GM23338 (cell line): ENCODE measurements around the gene PRAC2. TPM values are rescaled to one million over a fixed set of nuclear protein-coding genes. Genes with fewer than 3 reads are reported as not detected.

Experiments
- ATAC-seq: fragments of 200-7000 bp; cut with Tn5 transposase; 3 replicates; pipeline ENCODE4 v1.9.1; 2020
- DNase-seq: peaks from one replicate; pipeline ENCODE4 v3.0.0-alpha.2; 2015; ENCODE audit warnings: low spot score
- H2AFZ ChIP-seq: fragments of 200-600 bp; sonication (generic); 2 replicates; pipeline ENCODE4 v1.8.0; 2016; ENCODE audit warnings: antibody characterized with exemption, mild to moderate bottlenecking, moderate library complexity
- H3F3A ChIP-seq: fragments of 200-600 bp; sonication (generic); replicated peaks from 2 replicates; pipeline ENCODE4 v1.8.0; 2017; ENCODE audit warnings: antibody characterized with exemption, mixed run types, low read depth
- H3K27ac ChIP-seq: fragments of 200-600 bp; sonication (generic); 2 replicates; pipeline ENCODE4 v1.6.1; 2016; ENCODE audit warnings: low read depth
- H3K27me3 ChIP-seq: fragments of 200-600 bp; sonication (generic); 2 replicates; pipeline ENCODE4 v1.8.0; 2016; ENCODE audit warnings: mild to moderate bottlenecking, mixed run types, moderate library complexity; ENCODE audit not compliant: insufficient read depth
- H3K36me3 ChIP-seq: fragments of 200-600 bp; sonication (generic); 2 replicates; pipeline ENCODE4 v1.8.0; 2016; ENCODE audit warnings: mild to moderate bottlenecking; ENCODE audit not compliant: insufficient read depth
- H3K4me1 ChIP-seq: fragments of 200-600 bp; sonication (generic); 2 replicates; pipeline ENCODE4 v1.8.0; 2016; ENCODE audit warnings: mild to moderate bottlenecking, moderate library complexity; ENCODE audit not compliant: insufficient read depth
- H3K4me2 ChIP-seq: fragments of 200-600 bp; sonication (generic); 2 replicates; pipeline ENCODE4 v1.7.1; 2017; ENCODE audit warnings: mixed run types
- H3K4me3 ChIP-seq: fragments of 200-600 bp; sonication (generic); 2 replicates; pipeline ENCODE4 v1.6.1; 2016; ENCODE audit warnings: mixed run types
- H3K79me2 ChIP-seq: fragments of 200-600 bp; sonication (generic); replicated peaks from 2 replicates; pipeline ENCODE4 v1.8.0; 2017; ENCODE audit warnings: mild to moderate bottlenecking; ENCODE audit not compliant: insufficient read depth
- H3K9me2 ChIP-seq: fragments of 200-600 bp; sonication (generic); 2 replicates; pipeline ENCODE4 v1.8.0; 2017; ENCODE audit not compliant: insufficient read depth
- H4K20me1 ChIP-seq: fragments of 200-600 bp; sonication (generic); replicated peaks from 2 replicates; pipeline ENCODE4 v1.8.0; 2017; ENCODE audit warnings: mild to moderate bottlenecking; ENCODE audit not compliant: insufficient read depth
- H3K27ac Mint-ChIP-seq: 2 replicates; pipeline ENCODE4 v1.8.0; 2020; ENCODE audit warnings: inconsistent platforms, mild to moderate bottlenecking, moderate library complexity, mixed read lengths
- H3K27me3 Mint-ChIP-seq: 3 replicates; pipeline ENCODE4 v1.8.0; 2022; ENCODE audit warnings: low read depth, mild to moderate bottlenecking, moderate library complexity, mixed read lengths, inconsistent platforms; ENCODE audit not compliant: insufficient read depth, poor library complexity
- H3K36me3 Mint-ChIP-seq: 3 replicates; pipeline ENCODE4 v1.8.0; 2021; ENCODE audit warnings: low read depth, mild to moderate bottlenecking, inconsistent platforms, moderate library complexity, mixed read lengths
- H3K4me1 Mint-ChIP-seq: 3 replicates; pipeline ENCODE4 v1.8.0; 2020; ENCODE audit warnings: mild to moderate bottlenecking, inconsistent platforms, mixed read lengths
- H3K4me3 Mint-ChIP-seq: 3 replicates; pipeline ENCODE4 v1.8.0; 2021; ENCODE audit warnings: moderate library complexity, mild to moderate bottlenecking, inconsistent platforms, mixed read lengths
- H3K9me3 Mint-ChIP-seq: 3 replicates; pipeline ENCODE4 v1.8.0; 2020; ENCODE audit warnings: moderate library complexity, mild to moderate bottlenecking, inconsistent platforms, mixed read lengths
- CREB1 ChIP-seq: fragments of 250-450 bp; sonication (Bioruptor Pico); IDR thresholded peaks from 2 replicates; pipeline ENCODE4 v1.5.0; 2020; ENCODE audit warnings: low read depth, mild to moderate bottlenecking, moderate library complexity
- EZH2 ChIP-seq: fragments of 200-600 bp; sonication (generic); IDR thresholded peaks from one replicate; pipeline ENCODE4 v1.8.0; 2017; ENCODE audit warnings: antibody characterized with exemption, mild to moderate bottlenecking, low read depth; ENCODE audit not compliant: unreplicated experiment
- EZH2phosphoT487 ChIP-seq: fragments of 200-600 bp; sonication (generic); IDR thresholded peaks from one replicate; pipeline ENCODE4 v1.8.1; 2018; ENCODE audit warnings: antibody characterized with exemption; ENCODE audit not compliant: unreplicated experiment
- JUNB ChIP-seq: IDR thresholded peaks from one replicate; pipeline ENCODE4 v1.6.1; 2016; ENCODE audit warnings: antibody characterized with exemption; ENCODE audit not compliant: unreplicated experiment
- NANOG ChIP-seq: IDR thresholded peaks from 2 replicates; pipeline ENCODE4 v1.6.1; 2016; ENCODE audit warnings: antibody characterized with exemption, borderline replicate concordance
- POLR2AphosphoS5 ChIP-seq: IDR thresholded peaks from 2 replicates; pipeline ENCODE4 v1.6.1; 2016; ENCODE audit warnings: antibody characterized with exemption, low read depth
- STAT1 ChIP-seq: IDR thresholded peaks from one replicate; pipeline ENCODE4 v1.6.1; 2016; ENCODE audit warnings: antibody characterized with exemption; ENCODE audit not compliant: unreplicated experiment
- ZNF114 ChIP-seq: fragments of 250-450 bp; sonication (Bioruptor Pico); IDR thresholded peaks from 2 replicates; pipeline ENCODE4 v1.5.0; 2020; ENCODE audit warnings: mild to moderate bottlenecking, moderate library complexity
- ZNF331 ChIP-seq: fragments of 250-450 bp; sonication (Bioruptor Pico); IDR thresholded peaks from 2 replicates; pipeline ENCODE4 v1.5.0; 2020; ENCODE audit warnings: low read depth, mild to moderate bottlenecking, moderate library complexity
- polyA plus RNA-seq: library from polyadenylated mRNA; unstranded; fragments of >200 nt; fragmentation: Nextera tagmentation; extraction: Ambion mirVana; gene quantifications from 2 replicates; pipeline ENCODE4 v1.2.1, GENCODE V29; 2016
- total RNA-seq: library from RNA; depleted of rRNA; stranded (reverse); fragments of >200 nt; shearing (Covaris generic); gene quantifications from 2 replicates; pipeline ENCODE4 v1.2.3, GENCODE V29; 2014
- TF ChIP-seq, protein P1 (sequence below): IDR thresholded peaks from 2 replicates; pipeline ENCODE4 v1.6.1; 2016; ENCODE audit warnings: antibody characterized with exemption
- TF ChIP-seq, protein P2 (sequence below): IDR thresholded peaks from one replicate; pipeline ENCODE4 v1.6.1; 2018; ENCODE audit warnings: antibody characterized with exemption; ENCODE audit not compliant: unreplicated experiment
- TF ChIP-seq, protein P3 (sequence below): fragments of 250-450 bp; sonication (Bioruptor Pico); IDR thresholded peaks from 2 replicates; pipeline ENCODE4 v1.5.0; 2020; ENCODE audit warnings: mild to moderate bottlenecking, moderate library complexity
- TF ChIP-seq, protein P4 (sequence below), 2 experiments: fragments of 200-600 bp in 1 of 2; sonication (generic) in 1 of 2; conservative IDR thresholded peaks; 2 replicates each; pipeline versions ENCODE4 v1.5.1 to v1.6.1; 2016 to 2017; ENCODE audit warnings: antibody characterized with exemption in 2 of 2, low read depth in 2 of 2, mild to moderate bottlenecking in 2 of 2, moderate library complexity in 1 of 2

PRAC2 gene
- total and polyA plus RNA-seq, 2 experiments from 2014 or later, result not detected

DNA sequence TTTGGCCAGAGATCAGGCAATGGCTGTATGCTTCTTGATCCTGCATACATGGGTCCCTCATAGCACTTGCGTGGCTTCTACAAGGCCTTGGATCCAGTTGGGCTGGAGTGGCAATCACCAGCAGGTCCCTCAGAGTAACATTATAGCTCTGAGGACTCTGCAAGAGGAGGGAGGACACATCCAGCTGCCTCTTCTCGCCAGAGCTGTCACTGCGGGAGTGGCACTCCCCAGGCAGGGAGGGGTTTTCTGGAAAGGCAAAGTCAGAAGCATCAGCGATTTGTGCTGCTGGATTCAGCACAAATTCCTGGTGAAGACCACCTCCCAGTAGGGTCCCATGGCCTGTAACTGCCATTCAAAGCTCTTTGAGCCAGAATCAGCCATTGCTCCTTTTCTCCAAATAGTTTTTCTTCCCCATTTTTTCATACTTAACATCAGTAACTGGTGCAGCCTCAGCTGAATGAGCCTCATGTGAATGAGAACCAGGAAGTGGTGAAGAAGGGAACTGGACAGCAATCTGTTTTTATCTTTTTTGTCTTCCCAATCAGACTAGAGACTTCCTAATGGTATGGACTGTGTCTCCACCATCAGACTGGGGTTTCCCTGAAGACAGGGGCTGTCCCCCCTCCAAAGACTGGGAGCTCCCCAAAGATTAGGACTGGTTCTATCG, 46.2 kb downstream of the PRAC2 start:
- Mint-ChIP-seq H3K4me1 (no peaks in the 10 kb centered on the region), H3K36me3 (no peaks in the 10 kb centered on the region), H3K4me3 (no peak overlapping the region), H3K9me3 (no peaks in the 10 kb centered on the region), H3K27ac (no peak overlapping the region), H3K27me3 (no peaks in the 10 kb centered on the region)
- Histone ChIP-seq H2AFZ (no peak overlapping the region), H3K9me2 (no peaks in the 10 kb centered on the region), H3F3A (no peaks in the 10 kb centered on the region), H3K27ac (no peak overlapping the region), H3K4me1 (no peaks in the 10 kb centered on the region), H3K36me3 (no peaks in the 10 kb centered on the region), H3K79me2 (no peaks in the 10 kb centered on the region), H3K27me3 (peaks cover 18% of the 10 kb centered on the region; the same call in 1 of the 2 replicates), H4K20me1 (no peaks in the 10 kb centered on the region), H3K4me3 (no peak overlapping the region), H3K4me2 (no peak overlapping the region)
- DNase-seq (no peak), ATAC-seq (no peak)
- TF ChIP-seq NANOG (no peak), EZH2 (no peak), ZNF114 (CRISPR knock-in tag) (no peak), JUNB (no peak), ZNF331 (CRISPR knock-in tag) (no peak), EZH2phosphoT487 (no peak), POLR2AphosphoS5 (no peak), CREB1 (CRISPR knock-in tag) (no peak), STAT1 (no peak)
- TF ChIP-seq, protein P1, sequence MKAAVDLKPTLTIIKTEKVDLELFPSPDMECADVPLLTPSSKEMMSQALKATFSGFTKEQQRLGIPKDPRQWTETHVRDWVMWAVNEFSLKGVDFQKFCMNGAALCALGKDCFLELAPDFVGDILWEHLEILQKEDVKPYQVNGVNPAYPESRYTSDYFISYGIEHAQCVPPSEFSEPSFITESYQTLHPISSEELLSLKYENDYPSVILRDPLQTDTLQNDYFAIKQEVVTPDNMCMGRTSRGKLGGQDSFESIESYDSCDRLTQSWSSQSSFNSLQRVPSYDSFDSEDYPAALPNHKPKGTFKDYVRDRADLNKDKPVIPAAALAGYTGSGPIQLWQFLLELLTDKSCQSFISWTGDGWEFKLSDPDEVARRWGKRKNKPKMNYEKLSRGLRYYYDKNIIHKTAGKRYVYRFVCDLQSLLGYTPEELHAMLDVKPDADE, result no peak
- TF ChIP-seq, protein P2, sequence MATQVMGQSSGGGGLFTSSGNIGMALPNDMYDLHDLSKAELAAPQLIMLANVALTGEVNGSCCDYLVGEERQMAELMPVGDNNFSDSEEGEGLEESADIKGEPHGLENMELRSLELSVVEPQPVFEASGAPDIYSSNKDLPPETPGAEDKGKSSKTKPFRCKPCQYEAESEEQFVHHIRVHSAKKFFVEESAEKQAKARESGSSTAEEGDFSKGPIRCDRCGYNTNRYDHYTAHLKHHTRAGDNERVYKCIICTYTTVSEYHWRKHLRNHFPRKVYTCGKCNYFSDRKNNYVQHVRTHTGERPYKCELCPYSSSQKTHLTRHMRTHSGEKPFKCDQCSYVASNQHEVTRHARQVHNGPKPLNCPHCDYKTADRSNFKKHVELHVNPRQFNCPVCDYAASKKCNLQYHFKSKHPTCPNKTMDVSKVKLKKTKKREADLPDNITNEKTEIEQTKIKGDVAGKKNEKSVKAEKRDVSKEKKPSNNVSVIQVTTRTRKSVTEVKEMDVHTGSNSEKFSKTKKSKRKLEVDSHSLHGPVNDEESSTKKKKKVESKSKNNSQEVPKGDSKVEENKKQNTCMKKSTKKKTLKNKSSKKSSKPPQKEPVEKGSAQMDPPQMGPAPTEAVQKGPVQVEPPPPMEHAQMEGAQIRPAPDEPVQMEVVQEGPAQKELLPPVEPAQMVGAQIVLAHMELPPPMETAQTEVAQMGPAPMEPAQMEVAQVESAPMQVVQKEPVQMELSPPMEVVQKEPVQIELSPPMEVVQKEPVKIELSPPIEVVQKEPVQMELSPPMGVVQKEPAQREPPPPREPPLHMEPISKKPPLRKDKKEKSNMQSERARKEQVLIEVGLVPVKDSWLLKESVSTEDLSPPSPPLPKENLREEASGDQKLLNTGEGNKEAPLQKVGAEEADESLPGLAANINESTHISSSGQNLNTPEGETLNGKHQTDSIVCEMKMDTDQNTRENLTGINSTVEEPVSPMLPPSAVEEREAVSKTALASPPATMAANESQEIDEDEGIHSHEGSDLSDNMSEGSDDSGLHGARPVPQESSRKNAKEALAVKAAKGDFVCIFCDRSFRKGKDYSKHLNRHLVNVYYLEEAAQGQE, result no peak
- TF ChIP-seq, protein P3, sequence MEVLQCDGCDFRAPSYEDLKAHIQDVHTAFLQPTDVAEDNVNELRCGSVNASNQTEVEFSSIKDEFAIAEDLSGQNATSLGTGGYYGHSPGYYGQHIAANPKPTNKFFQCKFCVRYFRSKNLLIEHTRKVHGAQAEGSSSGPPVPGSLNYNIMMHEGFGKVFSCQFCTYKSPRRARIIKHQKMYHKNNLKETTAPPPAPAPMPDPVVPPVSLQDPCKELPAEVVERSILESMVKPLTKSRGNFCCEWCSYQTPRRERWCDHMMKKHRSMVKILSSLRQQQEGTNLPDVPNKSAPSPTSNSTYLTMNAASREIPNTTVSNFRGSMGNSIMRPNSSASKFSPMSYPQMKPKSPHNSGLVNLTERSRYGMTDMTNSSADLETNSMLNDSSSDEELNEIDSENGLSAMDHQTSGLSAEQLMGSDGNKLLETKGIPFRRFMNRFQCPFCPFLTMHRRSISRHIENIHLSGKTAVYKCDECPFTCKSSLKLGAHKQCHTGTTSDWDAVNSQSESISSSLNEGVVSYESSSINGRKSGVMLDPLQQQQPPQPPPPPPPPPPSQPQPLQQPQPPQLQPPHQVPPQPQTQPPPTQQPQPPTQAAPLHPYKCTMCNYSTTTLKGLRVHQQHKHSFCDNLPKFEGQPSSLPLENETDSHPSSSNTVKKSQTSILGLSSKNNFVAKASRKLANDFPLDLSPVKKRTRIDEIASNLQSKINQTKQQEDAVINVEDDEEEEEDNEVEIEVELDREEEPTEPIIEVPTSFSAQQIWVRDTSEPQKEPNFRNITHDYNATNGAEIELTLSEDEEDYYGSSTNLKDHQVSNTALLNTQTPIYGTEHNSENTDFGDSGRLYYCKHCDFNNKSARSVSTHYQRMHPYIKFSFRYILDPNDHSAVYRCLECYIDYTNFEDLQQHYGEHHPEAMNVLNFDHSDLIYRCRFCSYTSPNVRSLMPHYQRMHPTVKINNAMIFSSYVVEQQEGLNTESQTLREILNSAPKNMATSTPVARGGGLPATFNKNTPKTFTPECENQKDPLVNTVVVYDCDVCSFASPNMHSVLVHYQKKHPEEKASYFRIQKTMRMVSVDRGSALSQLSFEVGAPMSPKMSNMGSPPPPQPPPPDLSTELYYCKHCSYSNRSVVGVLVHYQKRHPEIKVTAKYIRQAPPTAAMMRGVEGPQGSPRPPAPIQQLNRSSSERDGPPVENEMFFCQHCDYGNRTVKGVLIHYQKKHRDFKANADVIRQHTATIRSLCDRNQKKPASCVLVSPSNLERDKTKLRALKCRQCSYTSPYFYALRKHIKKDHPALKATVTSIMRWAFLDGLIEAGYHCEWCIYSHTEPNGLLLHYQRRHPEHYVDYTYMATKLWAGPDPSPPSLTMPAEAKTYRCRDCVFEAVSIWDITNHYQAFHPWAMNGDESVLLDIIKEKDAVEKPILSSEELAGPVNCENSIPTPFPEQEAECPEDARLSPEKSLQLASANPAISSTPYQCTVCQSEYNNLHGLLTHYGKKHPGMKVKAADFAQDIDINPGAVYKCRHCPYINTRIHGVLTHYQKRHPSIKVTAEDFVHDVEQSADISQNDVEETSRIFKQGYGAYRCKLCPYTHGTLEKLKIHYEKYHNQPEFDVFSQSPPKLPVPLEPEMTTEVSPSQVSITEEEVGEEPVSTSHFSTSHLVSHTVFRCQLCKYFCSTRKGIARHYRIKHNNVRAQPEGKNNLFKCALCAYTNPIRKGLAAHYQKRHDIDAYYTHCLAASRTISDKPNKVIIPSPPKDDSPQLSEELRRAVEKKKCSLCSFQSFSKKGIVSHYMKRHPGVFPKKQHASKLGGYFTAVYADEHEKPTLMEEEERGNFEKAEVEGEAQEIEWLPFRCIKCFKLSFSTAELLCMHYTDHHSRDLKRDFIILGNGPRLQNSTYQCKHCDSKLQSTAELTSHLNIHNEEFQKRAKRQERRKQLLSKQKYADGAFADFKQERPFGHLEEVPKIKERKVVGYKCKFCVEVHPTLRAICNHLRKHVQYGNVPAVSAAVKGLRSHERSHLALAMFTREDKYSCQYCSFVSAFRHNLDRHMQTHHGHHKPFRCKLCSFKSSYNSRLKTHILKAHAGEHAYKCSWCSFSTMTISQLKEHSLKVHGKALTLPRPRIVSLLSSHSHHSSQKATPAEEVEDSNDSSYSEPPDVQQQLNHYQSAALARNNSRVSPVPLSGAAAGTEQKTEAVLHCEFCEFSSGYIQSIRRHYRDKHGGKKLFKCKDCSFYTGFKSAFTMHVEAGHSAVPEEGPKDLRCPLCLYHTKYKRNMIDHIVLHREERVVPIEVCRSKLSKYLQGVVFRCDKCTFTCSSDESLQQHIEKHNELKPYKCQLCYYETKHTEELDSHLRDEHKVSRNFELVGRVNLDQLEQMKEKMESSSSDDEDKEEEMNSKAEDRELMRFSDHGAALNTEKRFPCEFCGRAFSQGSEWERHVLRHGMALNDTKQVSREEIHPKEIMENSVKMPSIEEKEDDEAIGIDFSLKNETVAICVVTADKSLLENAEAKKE (CRISPR knock-in tag), result no peak
- TF ChIP-seq, protein P4, sequence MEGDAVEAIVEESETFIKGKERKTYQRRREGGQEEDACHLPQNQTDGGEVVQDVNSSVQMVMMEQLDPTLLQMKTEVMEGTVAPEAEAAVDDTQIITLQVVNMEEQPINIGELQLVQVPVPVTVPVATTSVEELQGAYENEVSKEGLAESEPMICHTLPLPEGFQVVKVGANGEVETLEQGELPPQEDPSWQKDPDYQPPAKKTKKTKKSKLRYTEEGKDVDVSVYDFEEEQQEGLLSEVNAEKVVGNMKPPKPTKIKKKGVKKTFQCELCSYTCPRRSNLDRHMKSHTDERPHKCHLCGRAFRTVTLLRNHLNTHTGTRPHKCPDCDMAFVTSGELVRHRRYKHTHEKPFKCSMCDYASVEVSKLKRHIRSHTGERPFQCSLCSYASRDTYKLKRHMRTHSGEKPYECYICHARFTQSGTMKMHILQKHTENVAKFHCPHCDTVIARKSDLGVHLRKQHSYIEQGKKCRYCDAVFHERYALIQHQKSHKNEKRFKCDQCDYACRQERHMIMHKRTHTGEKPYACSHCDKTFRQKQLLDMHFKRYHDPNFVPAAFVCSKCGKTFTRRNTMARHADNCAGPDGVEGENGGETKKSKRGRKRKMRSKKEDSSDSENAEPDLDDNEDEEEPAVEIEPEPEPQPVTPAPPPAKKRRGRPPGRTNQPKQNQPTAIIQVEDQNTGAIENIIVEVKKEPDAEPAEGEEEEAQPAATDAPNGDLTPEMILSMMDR (conservative IDR thresholded peaks at IDR 0.05; ENCODE audit: low read depth in 2 of 2), result no peak
